Uterus (tissue), 4 donors: ENCODE data around the gene COL6A1. TPM values are rescaled to one million over a fixed set of nuclear protein-coding genes. Genes with fewer than 3 reads are reported as not detected.

Experiments used
- DNase-seq, 2 donors: peaks; one replicate each; pipeline ENCODE4 v3.0.0-alpha.2; 2019 to 2020
- H3K27ac ChIP-seq, 2 donors: fragments of 200-600 bp; sonication (generic); 1 replicate in 1 of 2; 2 replicates in 1 of 2; pipeline ENCODE4 v1.5.1; 2016 to 2018
- H3K27me3 ChIP-seq, 2 donors: fragments of 200-600 bp; sonication (generic); one replicate each; pipeline ENCODE4 v1.5.1; 2018 to 2019; ENCODE audit warnings: control low read depth in 1 of 2
- H3K36me3 ChIP-seq, 2 donors: fragments of 200-600 bp; sonication (generic); one replicate each; pipeline ENCODE4 v1.5.1; 2019; ENCODE audit warnings: control low read depth in 1 of 2
- H3K4me1 ChIP-seq, 2 donors: fragments of 200-600 bp; sonication (generic); one replicate each; pipeline ENCODE4 v1.5.1; 2018 to 2019; ENCODE audit warnings: control low read depth in 1 of 2
- H3K4me3 ChIP-seq, 2 donors: fragments of 200-600 bp; sonication (generic); 1 replicate in 1 of 2; 2 replicates in 1 of 2; pipeline ENCODE4 v1.5.1; 2018 to 2019; ENCODE audit warnings: mild to moderate bottlenecking in 1 of 2
- H3K9me3 ChIP-seq, 2 donors: fragments of 200-600 bp; sonication (generic); one replicate each; pipeline ENCODE4 v1.5.1; 2019; ENCODE audit warnings: control low read depth in 1 of 2
- CTCF ChIP-seq, 4 experiments: fragments of 200-600 bp in 2 of 4; fragments of 450-650 bp in 2 of 4; sonication (generic) in 2 of 4; IDR thresholded peaks; one replicate each; pipeline ENCODE4 v1.5.1; 2016 to 2019; ENCODE audit warnings: antibody characterized with exemption in 4 of 4, mild to moderate bottlenecking in 2 of 4, moderate library complexity in 1 of 4
- POLR2A ChIP-seq, 2 donors: fragments of 450-650 bp; IDR thresholded peaks; one replicate each; pipeline ENCODE4 v1.6.1; 2016; ENCODE audit warnings: antibody characterized with exemption in 2 of 2, mild to moderate bottlenecking in 1 of 2, moderate library complexity in 1 of 2
- intact Hi-C: fragments of 100-400 bp; cut with DNase I; formaldehyde crosslinking; loops from one replicate; pipeline ENCODE4 v1.15.1; 2023; ENCODE audit warnings: low total_unique reads
- total RNA-seq, 4 donors: library from RNA; depleted of rRNA in 3 of 4; stranded (reverse); fragments of >200 nt in 3 of 4; gene quantifications; one replicate each; pipeline versions ENCODE4 v1.1.0 to v1.2.4, GENCODE V29; 2014 to 2023
- donor health status: DM: yes; HTN: yes; CAD: no.

COL6A1 gene
- total RNA-seq, 4 donors from 2014 or later: 621 to 1,160 (median 804) TPM

GRCh38 chr21:46023555-46023954 lies 42.0 kb downstream of the COL6A1 start:
- Histone ChIP-seq H3K4me3 (no peak overlapping the region), H3K27ac (peak overlapping the region; percentile 79 to 86), H3K9me3 (no peaks in the 10 kb centered on the region), H3K4me1 (peaks cover 0 to 40% of the 10 kb centered on the region in 2 donors), H3K27me3 (no peaks in the 10 kb centered on the region), H3K36me3 (no peaks in the 10 kb centered on the region)
- intact Hi-C loops: no loop called here
- no peak for TF ChIP-seq CTCF (IDR thresholded peaks at IDR 0.05)
- TF ChIP-seq POLR2A (IDR thresholded peaks at IDR 0.05): no peak
- peak in 1 of 2 donors; percentile 81 for DNase-seq

GRCh38 chr21:46024141-46024540 lies 42.6 kb downstream of the COL6A1 start:
- TF ChIP-seq POLR2A (IDR thresholded peaks at IDR 0.05) (no peak), CTCF (IDR thresholded peaks at IDR 0.05) (no peak)
- Histone ChIP-seq H3K27ac (peak overlapping the region; percentile 79 to 86), H3K4me3 (no peak overlapping the region), H3K36me3 (no peaks in the 10 kb centered on the region), H3K9me3 (no peaks in the 10 kb centered on the region), H3K27me3 (no peaks in the 10 kb centered on the region), H3K4me1 (peaks cover 0 to 40% of the 10 kb centered on the region in 2 donors)
- DNase-seq: no peak
- intact Hi-C loops: no loop called here

- H3K9me3 ChIP-seq: no peaks in the 10 kb centered on the region
- H3K4me3 ChIP-seq: no peak overlapping the region
- no peaks in the 10 kb centered on the region for H3K36me3 ChIP-seq
- intact Hi-C loops: no loop called here
- H3K27me3 ChIP-seq: no peaks in the 10 kb centered on the region
- H3K27ac ChIP-seq: peak overlapping the region; percentile 79 to 86
- H3K4me1 ChIP-seq: peaks cover 0 to 40% of the 10 kb centered on the region in 2 donors
- DNase-seq: no peak
- TF ChIP-seq POLR2A (IDR thresholded peaks at IDR 0.05) (no peak), CTCF (IDR thresholded peaks at IDR 0.05) (no peak)
Measured at GRCh38 chr21:46025113-46025770, 43.7 kb downstream of the COL6A1 start.

GRCh38 chr21:46027851-46028493 lies 46.4 kb downstream of the COL6A1 start:
- no peaks in the 10 kb centered on the region for H3K9me3 ChIP-seq
- peaks cover 0 to 33% of the 10 kb centered on the region in 2 donors for H3K4me1 ChIP-seq
- no peak overlapping the region for H3K4me3 ChIP-seq
- peak overlapping the region; percentile 79 to 86 for H3K27ac ChIP-seq
- no peaks in the 10 kb centered on the region for H3K36me3 ChIP-seq
- no peak for TF ChIP-seq POLR2A (IDR thresholded peaks at IDR 0.05)
- TF ChIP-seq CTCF (IDR thresholded peaks at IDR 0.05): no peak
- H3K27me3 ChIP-seq: no peaks in the 10 kb centered on the region
- peak; percentile 76 to 81 for DNase-seq
- intact Hi-C loops: no loop called here

GRCh38 chr21:46028573-46029091 lies 47.1 kb downstream of the COL6A1 start:
- no peaks in the 10 kb centered on the region for H3K36me3 ChIP-seq
- H3K4me1 ChIP-seq: peaks cover 0 to 28% of the 10 kb centered on the region in 2 donors
- H3K4me3 ChIP-seq: no peak overlapping the region
- no peaks in the 10 kb centered on the region for H3K9me3 ChIP-seq
- H3K27me3 ChIP-seq: no peaks in the 10 kb centered on the region
- intact Hi-C loops: no loop called here
- TF ChIP-seq POLR2A (IDR thresholded peaks at IDR 0.05) (no peak), CTCF (IDR thresholded peaks at IDR 0.05) (no peak)
- H3K27ac ChIP-seq: peak overlapping the region; percentile 79 to 86
- peak; percentile 60 to 77 for DNase-seq
